Inflammatory macrophage treated with lipopolysaccharide for 4 hours (primary cell): ENCODE results near the gene KLRC4.
"Not testable (repeated sequence)": the region's sequence is repeated elsewhere in the genome, so short reads cannot be mapped to it uniquely, and the experiment has no call there.

ENCODE experiments used
- DNase-seq: peaks from one replicate; pipeline ENCODE4 v3.0.0-alpha.2; 2020

Gene KLRC4

GRCh38 chr12:10396176-10396575 lies 13.4 kb downstream of the KLRC4 start:
- not testable (repeated sequence) for DNase-seq

- peak; percentile 67 for DNase-seq
Measured at GRCh38 chr12:10395390-10395998, 14.1 kb downstream of the KLRC4 start.

DNA sequence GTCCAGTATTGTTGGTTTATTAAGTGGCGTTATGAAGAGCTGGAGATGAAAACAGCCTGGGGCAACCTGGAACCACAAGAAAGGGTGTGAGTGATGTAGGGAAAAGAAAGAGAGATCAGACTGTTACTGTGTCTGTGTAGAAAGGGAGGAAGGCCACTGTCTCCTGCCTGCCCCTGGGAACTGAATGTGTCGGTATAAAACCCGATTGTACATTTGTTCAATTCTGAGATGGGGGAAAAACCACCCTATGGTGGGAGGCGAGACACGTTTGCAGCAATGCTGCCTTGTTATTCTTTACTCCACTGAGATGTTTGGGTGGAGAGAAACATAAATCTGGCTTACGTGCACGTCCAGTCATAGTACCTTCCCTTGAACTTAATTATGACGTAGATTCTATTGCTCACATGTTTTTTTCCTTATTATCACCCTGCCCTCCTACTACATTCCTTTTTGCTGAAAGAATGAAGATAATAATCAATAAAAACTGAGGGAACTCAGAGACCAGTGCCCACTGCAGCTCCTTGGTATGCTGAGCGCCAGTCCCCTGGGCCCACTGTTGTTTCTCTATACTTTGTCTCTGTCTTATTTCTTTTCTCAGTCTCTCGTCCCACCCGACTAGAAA lies 14.9 kb downstream of the KLRC4 start:
- DNase-seq: not testable (repeated sequence)

GRCh38 chr12:10393291-10393690 lies 16.3 kb downstream of the KLRC4 start:
- DNase-seq: no peak

DNA sequence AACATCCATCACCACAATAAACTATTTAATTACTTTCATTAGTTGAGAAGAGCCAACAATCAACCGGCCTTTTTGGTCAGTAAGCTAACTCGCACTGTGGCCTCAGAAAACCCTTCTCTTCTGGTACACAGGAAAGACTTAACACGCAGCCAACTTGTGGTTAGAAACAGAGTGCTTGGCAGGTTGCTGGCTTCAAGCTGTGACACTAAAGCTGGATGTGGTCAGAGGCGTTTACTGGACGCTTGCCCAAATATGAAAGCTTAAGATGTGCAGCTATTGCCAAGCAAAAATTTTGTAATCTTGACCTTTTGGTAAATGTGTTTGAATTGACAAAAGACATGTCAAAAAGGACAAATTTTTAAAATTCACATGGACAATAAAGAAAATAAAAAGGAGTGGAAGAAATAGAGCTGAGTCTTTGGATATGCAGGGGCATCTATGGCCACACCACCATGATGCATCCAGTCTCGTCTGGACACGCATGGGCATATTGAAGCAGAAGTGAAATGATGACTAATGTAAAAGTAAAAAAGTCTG lies 17.1 kb downstream of the KLRC4 start:
- peak; percentile 61 for DNase-seq

DNA sequence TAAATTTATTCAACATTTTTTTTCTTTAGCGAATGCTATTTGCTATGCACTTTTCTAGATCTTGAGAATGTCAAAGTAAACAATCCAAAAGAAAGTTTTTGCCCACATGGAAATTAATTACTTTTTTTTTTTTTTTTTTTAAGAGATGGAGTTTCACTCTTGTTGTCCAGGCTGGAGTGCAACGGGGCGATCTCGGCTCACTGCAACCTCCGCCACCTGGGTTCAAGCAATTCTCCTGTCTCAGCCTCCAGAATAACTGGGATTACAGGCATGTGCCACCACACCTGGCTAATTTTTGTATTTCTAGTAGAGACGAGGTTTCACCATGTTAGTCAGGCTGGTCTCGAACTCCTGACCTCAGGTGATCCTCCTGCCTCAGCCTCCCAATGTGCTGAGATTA lies 18.6 kb downstream of the KLRC4 start:
- DNase-seq: not testable (repeated sequence)

GRCh38 chr12:10389904-10390303 lies 19.7 kb downstream of the KLRC4 start, which contains the start of gene KLRK1:
Gene KLRK1, minus strand, starts transcription at chr12:10390041. Its CDS starts 1,231 bp downstream, at chr12:10388810.
- no peak for DNase-seq

GRCh38 chr12:10388624-10389413 lies 20.7 kb downstream of the KLRC4 start:
- DNase-seq: no peak

DNA sequence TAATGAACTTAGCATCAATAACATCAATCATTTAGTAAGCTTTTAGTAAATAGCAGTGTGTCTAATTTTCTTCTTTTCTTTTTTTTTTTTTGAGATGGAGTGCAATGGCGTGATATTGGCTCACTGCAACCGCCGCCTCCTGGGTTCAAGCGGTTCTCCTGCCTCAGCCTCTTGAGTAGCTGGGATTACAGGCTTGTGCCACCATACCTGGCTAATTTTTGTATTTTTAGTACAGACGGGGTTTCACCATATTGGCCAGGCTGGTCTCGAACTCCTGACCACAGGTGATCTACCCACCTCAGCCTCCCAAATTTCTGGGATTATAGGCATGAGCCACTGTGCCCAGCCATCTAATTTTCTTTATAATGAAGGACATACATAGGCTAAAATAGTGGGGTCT lies 22.1 kb downstream of the KLRC4 start:
- not testable (repeated sequence) for DNase-seq

DNA sequence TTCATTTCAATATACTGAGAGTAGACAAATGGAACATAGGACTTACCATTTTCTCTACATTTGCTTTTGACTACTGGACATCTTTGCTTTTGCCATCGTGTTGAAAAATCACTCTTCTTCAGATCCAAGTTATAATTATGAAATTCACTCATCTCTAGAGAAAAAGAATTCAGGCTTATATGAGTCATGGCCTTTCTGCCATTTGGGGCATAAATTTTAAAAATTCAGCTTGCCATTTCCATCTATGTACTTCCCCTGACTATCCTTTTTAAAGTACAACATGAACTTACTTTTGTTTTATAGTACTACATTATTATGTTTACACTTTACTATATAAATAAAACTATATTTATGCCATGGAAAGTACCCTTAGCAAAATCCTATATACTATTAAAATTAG lies 22.7 kb downstream of the KLRC4 start:
- DNase-seq: no peak

DNA sequence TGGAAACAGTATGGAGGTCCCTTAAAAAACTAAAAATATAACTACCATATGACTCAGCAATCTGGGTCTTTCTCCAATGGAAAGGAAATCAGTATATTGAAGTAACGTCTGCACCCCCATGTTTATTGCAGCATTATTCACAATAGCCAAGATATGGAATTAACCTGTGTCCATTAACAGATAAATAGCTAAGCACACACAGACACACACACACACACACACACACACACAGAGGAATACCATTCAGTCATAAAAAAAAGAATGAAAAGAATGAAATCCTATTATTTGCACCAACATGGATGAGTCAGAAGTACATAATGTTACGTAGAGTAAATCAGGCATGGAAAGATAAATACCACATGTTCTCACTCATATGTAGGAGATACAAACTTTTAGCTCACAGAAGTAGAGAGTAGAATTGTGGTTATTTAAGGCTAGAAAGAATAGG lies 24.4 kb downstream of the KLRC4 start:
- no peak for DNase-seq

GRCh38 chr12:10384191-10384590 lies 25.4 kb downstream of the KLRC4 start:
- no peak for DNase-seq

DNA sequence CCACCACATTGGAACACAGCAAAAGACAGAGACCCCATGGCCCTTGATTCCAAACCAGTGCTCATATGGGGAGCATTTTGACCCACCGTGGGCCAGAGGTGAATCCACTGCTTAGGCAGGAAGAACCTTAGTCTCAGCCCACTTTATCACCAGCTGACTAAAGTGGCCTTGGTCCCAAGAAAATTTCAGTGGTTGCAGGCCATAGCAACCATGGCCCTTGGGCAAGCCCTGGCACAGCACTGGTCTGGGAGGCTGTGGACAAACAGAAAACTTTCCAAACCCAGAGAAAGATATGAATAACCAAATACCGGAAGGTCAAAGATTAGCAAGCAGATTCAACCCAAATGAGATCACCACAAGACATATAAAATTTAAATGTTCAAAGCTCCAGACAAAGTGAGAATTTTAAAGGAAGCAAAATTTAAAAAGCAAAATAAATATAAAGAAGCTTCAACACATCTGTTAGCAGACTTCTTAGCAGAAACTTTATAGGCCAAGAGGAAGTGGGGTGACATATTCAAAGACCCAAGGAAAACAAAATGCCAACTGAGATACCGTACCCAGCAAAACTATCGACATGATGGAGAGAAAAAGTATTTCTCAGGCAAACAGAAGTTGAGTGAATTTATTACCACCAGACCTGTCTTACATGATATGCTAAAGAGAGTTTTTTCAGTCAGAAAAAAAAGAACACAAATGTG lies 27.5 kb downstream of the KLRC4 start:
- no peak for DNase-seq

GRCh38 chr12:10378737-10379136 lies 30.8 kb downstream of the KLRC4 start:
- not testable (repeated sequence) for DNase-seq

GRCh38 chr12:10374624-10375018 lies 34.9 kb downstream of the KLRC4 start:
- DNase-seq: no peak

- DNase-seq: peak; percentile 24
Measured at GRCh38 chr12:10372559-10372958, 37.0 kb downstream of the KLRC4 start.

GRCh38 chr12:10371893-10372535 lies 37.5 kb downstream of the KLRC4 start:
- DNase-seq: not testable (repeated sequence)

GRCh38 chr12:10369557-10370415 lies 39.8 kb downstream of the KLRC4 start:
- no peak for DNase-seq

- DNase-seq: no peak
Measured at GRCh38 chr12:10368206-10369171, 41.1 kb downstream of the KLRC4 start.

DNA sequence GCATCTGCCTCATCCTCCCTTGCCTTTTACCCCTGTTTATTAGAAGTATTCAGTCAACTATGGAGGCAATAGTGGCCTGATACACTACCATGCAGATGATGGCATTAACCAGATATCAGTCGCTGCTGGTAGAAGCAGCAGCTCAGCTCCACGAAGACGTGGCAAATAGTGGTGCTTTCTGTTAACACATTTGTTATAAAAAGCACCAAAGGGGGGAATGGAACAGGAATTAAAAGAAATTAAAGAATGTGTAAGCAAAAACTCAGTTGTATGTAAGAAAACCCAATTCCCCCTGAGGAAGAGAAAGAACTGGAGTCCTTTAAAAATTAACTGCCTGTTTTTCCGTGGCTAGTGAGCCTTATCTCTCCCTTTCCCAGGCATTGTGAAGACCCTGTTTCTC lies 41.8 kb downstream of the KLRC4 start:
- not testable (repeated sequence) for DNase-seq
